GM23338 (cell line): Measurements from ENCODE around the gene RHBDD1. TPM values are rescaled to one million over a fixed set of nuclear protein-coding genes. Genes with fewer than 3 reads are reported as not detected.

ENCODE experiments used
- ATAC-seq: fragments of 200-7000 bp; cut with Tn5 transposase; 3 replicates; pipeline ENCODE4 v1.9.1; 2020
- DNase-seq: peaks from one replicate; pipeline ENCODE4 v3.0.0-alpha.2; 2015; ENCODE audit warnings: low spot score
- H2AFZ ChIP-seq: fragments of 200-600 bp; sonication (generic); 2 replicates; pipeline ENCODE4 v1.8.0; 2016; ENCODE audit warnings: antibody characterized with exemption, mild to moderate bottlenecking, moderate library complexity
- H3F3A ChIP-seq: fragments of 200-600 bp; sonication (generic); replicated peaks from 2 replicates; pipeline ENCODE4 v1.8.0; 2017; ENCODE audit warnings: antibody characterized with exemption, mixed run types, low read depth
- H3K27ac ChIP-seq: fragments of 200-600 bp; sonication (generic); 2 replicates; pipeline ENCODE4 v1.6.1; 2016; ENCODE audit warnings: low read depth
- H3K27me3 ChIP-seq: fragments of 200-600 bp; sonication (generic); 2 replicates; pipeline ENCODE4 v1.8.0; 2016; ENCODE audit warnings: mild to moderate bottlenecking, mixed run types, moderate library complexity; ENCODE audit not compliant: insufficient read depth
- H3K36me3 ChIP-seq: fragments of 200-600 bp; sonication (generic); 2 replicates; pipeline ENCODE4 v1.8.0; 2016; ENCODE audit warnings: mild to moderate bottlenecking; ENCODE audit not compliant: insufficient read depth
- H3K4me1 ChIP-seq: fragments of 200-600 bp; sonication (generic); 2 replicates; pipeline ENCODE4 v1.8.0; 2016; ENCODE audit warnings: mild to moderate bottlenecking, moderate library complexity; ENCODE audit not compliant: insufficient read depth
- H3K4me2 ChIP-seq: fragments of 200-600 bp; sonication (generic); 2 replicates; pipeline ENCODE4 v1.7.1; 2017; ENCODE audit warnings: mixed run types
- H3K4me3 ChIP-seq: fragments of 200-600 bp; sonication (generic); 2 replicates; pipeline ENCODE4 v1.6.1; 2016; ENCODE audit warnings: mixed run types
- H3K79me2 ChIP-seq: fragments of 200-600 bp; sonication (generic); replicated peaks from 2 replicates; pipeline ENCODE4 v1.8.0; 2017; ENCODE audit warnings: mild to moderate bottlenecking; ENCODE audit not compliant: insufficient read depth
- H3K9me2 ChIP-seq: fragments of 200-600 bp; sonication (generic); 2 replicates; pipeline ENCODE4 v1.8.0; 2017; ENCODE audit not compliant: insufficient read depth
- H4K20me1 ChIP-seq: fragments of 200-600 bp; sonication (generic); replicated peaks from 2 replicates; pipeline ENCODE4 v1.8.0; 2017; ENCODE audit warnings: mild to moderate bottlenecking; ENCODE audit not compliant: insufficient read depth
- H3K27ac Mint-ChIP-seq: 2 replicates; pipeline ENCODE4 v1.8.0; 2020; ENCODE audit warnings: inconsistent platforms, mild to moderate bottlenecking, moderate library complexity, mixed read lengths
- H3K27me3 Mint-ChIP-seq: 3 replicates; pipeline ENCODE4 v1.8.0; 2022; ENCODE audit warnings: low read depth, mild to moderate bottlenecking, moderate library complexity, mixed read lengths, inconsistent platforms; ENCODE audit not compliant: insufficient read depth, poor library complexity
- H3K36me3 Mint-ChIP-seq: 3 replicates; pipeline ENCODE4 v1.8.0; 2021; ENCODE audit warnings: low read depth, mild to moderate bottlenecking, inconsistent platforms, moderate library complexity, mixed read lengths
- H3K4me1 Mint-ChIP-seq: 3 replicates; pipeline ENCODE4 v1.8.0; 2020; ENCODE audit warnings: mild to moderate bottlenecking, inconsistent platforms, mixed read lengths
- H3K4me3 Mint-ChIP-seq: 3 replicates; pipeline ENCODE4 v1.8.0; 2021; ENCODE audit warnings: moderate library complexity, mild to moderate bottlenecking, inconsistent platforms, mixed read lengths
- H3K9me3 Mint-ChIP-seq: 3 replicates; pipeline ENCODE4 v1.8.0; 2020; ENCODE audit warnings: moderate library complexity, mild to moderate bottlenecking, inconsistent platforms, mixed read lengths
- CREB1 ChIP-seq: fragments of 250-450 bp; sonication (Bioruptor Pico); IDR thresholded peaks from 2 replicates; pipeline ENCODE4 v1.5.0; 2020; ENCODE audit warnings: low read depth, mild to moderate bottlenecking, moderate library complexity
- EZH2 ChIP-seq: fragments of 200-600 bp; sonication (generic); IDR thresholded peaks from one replicate; pipeline ENCODE4 v1.8.0; 2017; ENCODE audit warnings: antibody characterized with exemption, mild to moderate bottlenecking, low read depth; ENCODE audit not compliant: unreplicated experiment
- EZH2phosphoT487 ChIP-seq: fragments of 200-600 bp; sonication (generic); IDR thresholded peaks from one replicate; pipeline ENCODE4 v1.8.1; 2018; ENCODE audit warnings: antibody characterized with exemption; ENCODE audit not compliant: unreplicated experiment
- JUNB ChIP-seq: IDR thresholded peaks from one replicate; pipeline ENCODE4 v1.6.1; 2016; ENCODE audit warnings: antibody characterized with exemption; ENCODE audit not compliant: unreplicated experiment
- NANOG ChIP-seq: IDR thresholded peaks from 2 replicates; pipeline ENCODE4 v1.6.1; 2016; ENCODE audit warnings: antibody characterized with exemption, borderline replicate concordance
- POLR2AphosphoS5 ChIP-seq: IDR thresholded peaks from 2 replicates; pipeline ENCODE4 v1.6.1; 2016; ENCODE audit warnings: antibody characterized with exemption, low read depth
- STAT1 ChIP-seq: IDR thresholded peaks from one replicate; pipeline ENCODE4 v1.6.1; 2016; ENCODE audit warnings: antibody characterized with exemption; ENCODE audit not compliant: unreplicated experiment
- ZNF114 ChIP-seq: fragments of 250-450 bp; sonication (Bioruptor Pico); IDR thresholded peaks from 2 replicates; pipeline ENCODE4 v1.5.0; 2020; ENCODE audit warnings: mild to moderate bottlenecking, moderate library complexity
- ZNF331 ChIP-seq: fragments of 250-450 bp; sonication (Bioruptor Pico); IDR thresholded peaks from 2 replicates; pipeline ENCODE4 v1.5.0; 2020; ENCODE audit warnings: low read depth, mild to moderate bottlenecking, moderate library complexity
- polyA plus RNA-seq: library from polyadenylated mRNA; unstranded; fragments of >200 nt; fragmentation: Nextera tagmentation; extraction: Ambion mirVana; gene quantifications from 2 replicates; pipeline ENCODE4 v1.2.1, GENCODE V29; 2016
- total RNA-seq: library from RNA; depleted of rRNA; stranded (reverse); fragments of >200 nt; shearing (Covaris generic); gene quantifications from 2 replicates; pipeline ENCODE4 v1.2.3, GENCODE V29; 2014
- TF ChIP-seq, protein P1 (sequence below): IDR thresholded peaks from one replicate; pipeline ENCODE4 v1.6.1; 2018; ENCODE audit warnings: antibody characterized with exemption; ENCODE audit not compliant: unreplicated experiment
- TF ChIP-seq, protein P2 (sequence below): IDR thresholded peaks from 2 replicates; pipeline ENCODE4 v1.6.1; 2016; ENCODE audit warnings: antibody characterized with exemption
- TF ChIP-seq, protein P3 (sequence below), 2 experiments: fragments of 200-600 bp in 1 of 2; sonication (generic) in 1 of 2; conservative IDR thresholded peaks; 2 replicates each; pipeline versions ENCODE4 v1.5.1 to v1.6.1; 2016 to 2017; ENCODE audit warnings: antibody characterized with exemption in 2 of 2, low read depth in 2 of 2, mild to moderate bottlenecking in 2 of 2, moderate library complexity in 1 of 2
- TF ChIP-seq, protein P4 (sequence below): fragments of 250-450 bp; sonication (Bioruptor Pico); IDR thresholded peaks from 2 replicates; pipeline ENCODE4 v1.5.0; 2020; ENCODE audit warnings: mild to moderate bottlenecking, moderate library complexity

Gene RHBDD1
- total and polyA plus RNA-seq, 2 experiments from 2014 or later, result 7.3 to 13.0 TPM

DNA sequence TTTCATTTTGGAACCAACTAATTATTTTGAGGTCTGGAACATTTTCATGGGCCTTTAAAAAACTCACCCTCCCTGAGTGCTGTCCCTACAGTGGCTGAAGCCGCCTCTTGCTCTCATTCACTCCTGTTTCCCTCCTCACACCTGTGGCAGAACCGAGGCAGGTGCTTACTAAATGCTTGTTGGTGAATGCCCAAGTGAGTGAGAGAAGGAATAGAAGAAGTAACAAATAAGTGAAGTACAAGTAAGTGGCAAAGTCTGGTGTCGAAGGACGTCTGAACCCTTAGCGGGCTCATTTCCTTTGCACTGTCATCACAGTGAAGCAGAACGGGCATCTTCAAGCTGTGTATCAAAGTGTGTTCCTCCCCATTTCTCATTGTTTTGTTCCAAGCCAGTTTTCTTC lies 135.2 kb downstream of the RHBDD1 start:
- no peaks in the 10 kb centered on the region for H3K79me2 ChIP-seq
- no peaks in the 10 kb centered on the region for H3F3A ChIP-seq
- H2AFZ ChIP-seq, result no peak overlapping the region
- no peak overlapping the region for H3K4me3 ChIP-seq
- Mint-ChIP-seq H3K9me3 (no peaks in the 10 kb centered on the region), H3K36me3 (no peaks in the 10 kb centered on the region), H3K4me1 (no peaks in the 10 kb centered on the region; the same call in 2 of the 3 replicates), H3K27ac (no peak overlapping the region), H3K27me3 (peaks cover 2% of the 10 kb centered on the region), H3K4me3 (no peak overlapping the region)
- TF ChIP-seq, protein P1, sequence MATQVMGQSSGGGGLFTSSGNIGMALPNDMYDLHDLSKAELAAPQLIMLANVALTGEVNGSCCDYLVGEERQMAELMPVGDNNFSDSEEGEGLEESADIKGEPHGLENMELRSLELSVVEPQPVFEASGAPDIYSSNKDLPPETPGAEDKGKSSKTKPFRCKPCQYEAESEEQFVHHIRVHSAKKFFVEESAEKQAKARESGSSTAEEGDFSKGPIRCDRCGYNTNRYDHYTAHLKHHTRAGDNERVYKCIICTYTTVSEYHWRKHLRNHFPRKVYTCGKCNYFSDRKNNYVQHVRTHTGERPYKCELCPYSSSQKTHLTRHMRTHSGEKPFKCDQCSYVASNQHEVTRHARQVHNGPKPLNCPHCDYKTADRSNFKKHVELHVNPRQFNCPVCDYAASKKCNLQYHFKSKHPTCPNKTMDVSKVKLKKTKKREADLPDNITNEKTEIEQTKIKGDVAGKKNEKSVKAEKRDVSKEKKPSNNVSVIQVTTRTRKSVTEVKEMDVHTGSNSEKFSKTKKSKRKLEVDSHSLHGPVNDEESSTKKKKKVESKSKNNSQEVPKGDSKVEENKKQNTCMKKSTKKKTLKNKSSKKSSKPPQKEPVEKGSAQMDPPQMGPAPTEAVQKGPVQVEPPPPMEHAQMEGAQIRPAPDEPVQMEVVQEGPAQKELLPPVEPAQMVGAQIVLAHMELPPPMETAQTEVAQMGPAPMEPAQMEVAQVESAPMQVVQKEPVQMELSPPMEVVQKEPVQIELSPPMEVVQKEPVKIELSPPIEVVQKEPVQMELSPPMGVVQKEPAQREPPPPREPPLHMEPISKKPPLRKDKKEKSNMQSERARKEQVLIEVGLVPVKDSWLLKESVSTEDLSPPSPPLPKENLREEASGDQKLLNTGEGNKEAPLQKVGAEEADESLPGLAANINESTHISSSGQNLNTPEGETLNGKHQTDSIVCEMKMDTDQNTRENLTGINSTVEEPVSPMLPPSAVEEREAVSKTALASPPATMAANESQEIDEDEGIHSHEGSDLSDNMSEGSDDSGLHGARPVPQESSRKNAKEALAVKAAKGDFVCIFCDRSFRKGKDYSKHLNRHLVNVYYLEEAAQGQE, result no peak
- no peak for TF ChIP-seq ZNF114 (CRISPR knock-in tag)
- no peak for TF ChIP-seq POLR2AphosphoS5
- TF ChIP-seq JUNB, result no peak
- no peak for TF ChIP-seq NANOG
- TF ChIP-seq STAT1, result no peak
- TF ChIP-seq, protein P2, sequence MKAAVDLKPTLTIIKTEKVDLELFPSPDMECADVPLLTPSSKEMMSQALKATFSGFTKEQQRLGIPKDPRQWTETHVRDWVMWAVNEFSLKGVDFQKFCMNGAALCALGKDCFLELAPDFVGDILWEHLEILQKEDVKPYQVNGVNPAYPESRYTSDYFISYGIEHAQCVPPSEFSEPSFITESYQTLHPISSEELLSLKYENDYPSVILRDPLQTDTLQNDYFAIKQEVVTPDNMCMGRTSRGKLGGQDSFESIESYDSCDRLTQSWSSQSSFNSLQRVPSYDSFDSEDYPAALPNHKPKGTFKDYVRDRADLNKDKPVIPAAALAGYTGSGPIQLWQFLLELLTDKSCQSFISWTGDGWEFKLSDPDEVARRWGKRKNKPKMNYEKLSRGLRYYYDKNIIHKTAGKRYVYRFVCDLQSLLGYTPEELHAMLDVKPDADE, result no peak
- TF ChIP-seq ZNF331 (CRISPR knock-in tag), result no peak
- no peak for TF ChIP-seq CREB1 (CRISPR knock-in tag)
- no peak for TF ChIP-seq EZH2phosphoT487
- TF ChIP-seq, protein P3, sequence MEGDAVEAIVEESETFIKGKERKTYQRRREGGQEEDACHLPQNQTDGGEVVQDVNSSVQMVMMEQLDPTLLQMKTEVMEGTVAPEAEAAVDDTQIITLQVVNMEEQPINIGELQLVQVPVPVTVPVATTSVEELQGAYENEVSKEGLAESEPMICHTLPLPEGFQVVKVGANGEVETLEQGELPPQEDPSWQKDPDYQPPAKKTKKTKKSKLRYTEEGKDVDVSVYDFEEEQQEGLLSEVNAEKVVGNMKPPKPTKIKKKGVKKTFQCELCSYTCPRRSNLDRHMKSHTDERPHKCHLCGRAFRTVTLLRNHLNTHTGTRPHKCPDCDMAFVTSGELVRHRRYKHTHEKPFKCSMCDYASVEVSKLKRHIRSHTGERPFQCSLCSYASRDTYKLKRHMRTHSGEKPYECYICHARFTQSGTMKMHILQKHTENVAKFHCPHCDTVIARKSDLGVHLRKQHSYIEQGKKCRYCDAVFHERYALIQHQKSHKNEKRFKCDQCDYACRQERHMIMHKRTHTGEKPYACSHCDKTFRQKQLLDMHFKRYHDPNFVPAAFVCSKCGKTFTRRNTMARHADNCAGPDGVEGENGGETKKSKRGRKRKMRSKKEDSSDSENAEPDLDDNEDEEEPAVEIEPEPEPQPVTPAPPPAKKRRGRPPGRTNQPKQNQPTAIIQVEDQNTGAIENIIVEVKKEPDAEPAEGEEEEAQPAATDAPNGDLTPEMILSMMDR (conservative IDR thresholded peaks at IDR 0.05; ENCODE audit: low read depth in 2 of 2), result no peak
- TF ChIP-seq, protein P4, sequence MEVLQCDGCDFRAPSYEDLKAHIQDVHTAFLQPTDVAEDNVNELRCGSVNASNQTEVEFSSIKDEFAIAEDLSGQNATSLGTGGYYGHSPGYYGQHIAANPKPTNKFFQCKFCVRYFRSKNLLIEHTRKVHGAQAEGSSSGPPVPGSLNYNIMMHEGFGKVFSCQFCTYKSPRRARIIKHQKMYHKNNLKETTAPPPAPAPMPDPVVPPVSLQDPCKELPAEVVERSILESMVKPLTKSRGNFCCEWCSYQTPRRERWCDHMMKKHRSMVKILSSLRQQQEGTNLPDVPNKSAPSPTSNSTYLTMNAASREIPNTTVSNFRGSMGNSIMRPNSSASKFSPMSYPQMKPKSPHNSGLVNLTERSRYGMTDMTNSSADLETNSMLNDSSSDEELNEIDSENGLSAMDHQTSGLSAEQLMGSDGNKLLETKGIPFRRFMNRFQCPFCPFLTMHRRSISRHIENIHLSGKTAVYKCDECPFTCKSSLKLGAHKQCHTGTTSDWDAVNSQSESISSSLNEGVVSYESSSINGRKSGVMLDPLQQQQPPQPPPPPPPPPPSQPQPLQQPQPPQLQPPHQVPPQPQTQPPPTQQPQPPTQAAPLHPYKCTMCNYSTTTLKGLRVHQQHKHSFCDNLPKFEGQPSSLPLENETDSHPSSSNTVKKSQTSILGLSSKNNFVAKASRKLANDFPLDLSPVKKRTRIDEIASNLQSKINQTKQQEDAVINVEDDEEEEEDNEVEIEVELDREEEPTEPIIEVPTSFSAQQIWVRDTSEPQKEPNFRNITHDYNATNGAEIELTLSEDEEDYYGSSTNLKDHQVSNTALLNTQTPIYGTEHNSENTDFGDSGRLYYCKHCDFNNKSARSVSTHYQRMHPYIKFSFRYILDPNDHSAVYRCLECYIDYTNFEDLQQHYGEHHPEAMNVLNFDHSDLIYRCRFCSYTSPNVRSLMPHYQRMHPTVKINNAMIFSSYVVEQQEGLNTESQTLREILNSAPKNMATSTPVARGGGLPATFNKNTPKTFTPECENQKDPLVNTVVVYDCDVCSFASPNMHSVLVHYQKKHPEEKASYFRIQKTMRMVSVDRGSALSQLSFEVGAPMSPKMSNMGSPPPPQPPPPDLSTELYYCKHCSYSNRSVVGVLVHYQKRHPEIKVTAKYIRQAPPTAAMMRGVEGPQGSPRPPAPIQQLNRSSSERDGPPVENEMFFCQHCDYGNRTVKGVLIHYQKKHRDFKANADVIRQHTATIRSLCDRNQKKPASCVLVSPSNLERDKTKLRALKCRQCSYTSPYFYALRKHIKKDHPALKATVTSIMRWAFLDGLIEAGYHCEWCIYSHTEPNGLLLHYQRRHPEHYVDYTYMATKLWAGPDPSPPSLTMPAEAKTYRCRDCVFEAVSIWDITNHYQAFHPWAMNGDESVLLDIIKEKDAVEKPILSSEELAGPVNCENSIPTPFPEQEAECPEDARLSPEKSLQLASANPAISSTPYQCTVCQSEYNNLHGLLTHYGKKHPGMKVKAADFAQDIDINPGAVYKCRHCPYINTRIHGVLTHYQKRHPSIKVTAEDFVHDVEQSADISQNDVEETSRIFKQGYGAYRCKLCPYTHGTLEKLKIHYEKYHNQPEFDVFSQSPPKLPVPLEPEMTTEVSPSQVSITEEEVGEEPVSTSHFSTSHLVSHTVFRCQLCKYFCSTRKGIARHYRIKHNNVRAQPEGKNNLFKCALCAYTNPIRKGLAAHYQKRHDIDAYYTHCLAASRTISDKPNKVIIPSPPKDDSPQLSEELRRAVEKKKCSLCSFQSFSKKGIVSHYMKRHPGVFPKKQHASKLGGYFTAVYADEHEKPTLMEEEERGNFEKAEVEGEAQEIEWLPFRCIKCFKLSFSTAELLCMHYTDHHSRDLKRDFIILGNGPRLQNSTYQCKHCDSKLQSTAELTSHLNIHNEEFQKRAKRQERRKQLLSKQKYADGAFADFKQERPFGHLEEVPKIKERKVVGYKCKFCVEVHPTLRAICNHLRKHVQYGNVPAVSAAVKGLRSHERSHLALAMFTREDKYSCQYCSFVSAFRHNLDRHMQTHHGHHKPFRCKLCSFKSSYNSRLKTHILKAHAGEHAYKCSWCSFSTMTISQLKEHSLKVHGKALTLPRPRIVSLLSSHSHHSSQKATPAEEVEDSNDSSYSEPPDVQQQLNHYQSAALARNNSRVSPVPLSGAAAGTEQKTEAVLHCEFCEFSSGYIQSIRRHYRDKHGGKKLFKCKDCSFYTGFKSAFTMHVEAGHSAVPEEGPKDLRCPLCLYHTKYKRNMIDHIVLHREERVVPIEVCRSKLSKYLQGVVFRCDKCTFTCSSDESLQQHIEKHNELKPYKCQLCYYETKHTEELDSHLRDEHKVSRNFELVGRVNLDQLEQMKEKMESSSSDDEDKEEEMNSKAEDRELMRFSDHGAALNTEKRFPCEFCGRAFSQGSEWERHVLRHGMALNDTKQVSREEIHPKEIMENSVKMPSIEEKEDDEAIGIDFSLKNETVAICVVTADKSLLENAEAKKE (CRISPR knock-in tag), result no peak
- no peak for TF ChIP-seq EZH2
- H3K36me3 ChIP-seq, result no peaks in the 10 kb centered on the region
- ATAC-seq (no peak), DNase-seq (no peak)
- no peaks in the 10 kb centered on the region for H4K20me1 ChIP-seq
- no peaks in the 10 kb centered on the region for H3K27me3 ChIP-seq
- no peak overlapping the region for H3K4me2 ChIP-seq
- H3K4me1 ChIP-seq, result no peaks in the 10 kb centered on the region
- H3K9me2 ChIP-seq, result no peaks in the 10 kb centered on the region
- no peak overlapping the region for H3K27ac ChIP-seq
